NCI-H2081 treated with DMSO at 0.1 percent for 48 hours (cell line): ENCODE measurements around the gene KLHL5.

Experiments used
- DNase-seq: peaks from one replicate; lab custom pipeline; 2025; lab: John Stamatoyannopoulos, UW

KLHL5 gene

GRCh38 chr4:39044364-39044955 lies 17.6 kb upstream of the KLHL5 start:
- DNase-seq = no peak

- DNase-seq = no peak
Measured at GRCh38 chr4:39044956-39045826, 16.8 kb upstream of the KLHL5 start.

- DNase-seq = no peak
Measured at GRCh38 chr4:39045827-39046221, 16.2 kb upstream of the KLHL5 start.

- no peak for DNase-seq
Measured at GRCh38 chr4:39046249-39046648, 15.8 kb upstream of the KLHL5 start.

GRCh38 chr4:39047681-39048080 lies 14.4 kb upstream of the KLHL5 start:
- no peak for DNase-seq

GRCh38 chr4:39048311-39048710 lies 13.7 kb upstream of the KLHL5 start:
- DNase-seq = no peak

- no peak for DNase-seq
Measured at GRCh38 chr4:39050590-39050989, 11.4 kb upstream of the KLHL5 start.

- no peak for DNase-seq
Measured at GRCh38 chr4:39051492-39051891, 10.5 kb upstream of the KLHL5 start.

GRCh38 chr4:39053983-39054382 lies 8.0 kb upstream of the KLHL5 start:
- no peak for DNase-seq

- no peak for DNase-seq
Measured at GRCh38 chr4:39054497-39054896, 7.5 kb upstream of the KLHL5 start.

- no peak for DNase-seq
Measured at GRCh38 chr4:39056023-39056422, 6.0 kb upstream of the KLHL5 start.

GRCh38 chr4:39061457-39061856 lies 575 bp upstream of the KLHL5 start:
- no peak for DNase-seq

GRCh38 chr4:39062770-39063097 lies 702 bp downstream of the KLHL5 start:
- no peak for DNase-seq

GRCh38 chr4:39063430-39063829 lies 1.4 kb downstream of the KLHL5 start:
- DNase-seq = no peak

- no peak for DNase-seq
Measured at GRCh38 chr4:39066371-39066770, 4.3 kb downstream of the KLHL5 start.

- DNase-seq = no peak
Measured at GRCh38 chr4:39067031-39067430, 5.0 kb downstream of the KLHL5 start.

- no peak for DNase-seq
Measured at GRCh38 chr4:39067451-39067850, 5.4 kb downstream of the KLHL5 start.

GRCh38 chr4:39068907-39069306 lies 6.9 kb downstream of the KLHL5 start:
- no peak for DNase-seq

GRCh38 chr4:39078829-39079228 lies 16.8 kb downstream of the KLHL5 start:
- DNase-seq = no peak

GRCh38 chr4:39083164-39083563 lies 21.1 kb downstream of the KLHL5 start:
- no peak for DNase-seq

- no peak for DNase-seq
Measured at GRCh38 chr4:39085891-39086290, 23.9 kb downstream of the KLHL5 start.

GRCh38 chr4:39096847-39097246 lies 34.8 kb downstream of the KLHL5 start:
- no peak for DNase-seq

GRCh38 chr4:39097290-39097689 lies 35.3 kb downstream of the KLHL5 start:
- no peak for DNase-seq

GRCh38 chr4:39102297-39102696 lies 40.3 kb downstream of the KLHL5 start:
- DNase-seq = no peak
